GM23338 (cell line): Measurements from ENCODE around the gene UPF2. TPM values are rescaled to one million over a fixed set of nuclear protein-coding genes. Genes with fewer than 3 reads are reported as not detected.
A peak's percentile ranks its signal among the peaks of the same experiment; 100 is the strongest.

ENCODE experiments used
- ATAC-seq: fragments of 200-7000 bp; cut with Tn5 transposase; 3 replicates; pipeline ENCODE4 v1.9.1; 2020
- DNase-seq: peaks from one replicate; pipeline ENCODE4 v3.0.0-alpha.2; 2015; ENCODE audit warnings: low spot score
- H2AFZ ChIP-seq: fragments of 200-600 bp; sonication (generic); 2 replicates; pipeline ENCODE4 v1.8.0; 2016; ENCODE audit warnings: antibody characterized with exemption, mild to moderate bottlenecking, moderate library complexity
- H3F3A ChIP-seq: fragments of 200-600 bp; sonication (generic); replicated peaks from 2 replicates; pipeline ENCODE4 v1.8.0; 2017; ENCODE audit warnings: antibody characterized with exemption, mixed run types, low read depth
- H3K27ac ChIP-seq: fragments of 200-600 bp; sonication (generic); 2 replicates; pipeline ENCODE4 v1.6.1; 2016; ENCODE audit warnings: low read depth
- H3K27me3 ChIP-seq: fragments of 200-600 bp; sonication (generic); 2 replicates; pipeline ENCODE4 v1.8.0; 2016; ENCODE audit warnings: mild to moderate bottlenecking, mixed run types, moderate library complexity; ENCODE audit not compliant: insufficient read depth
- H3K36me3 ChIP-seq: fragments of 200-600 bp; sonication (generic); 2 replicates; pipeline ENCODE4 v1.8.0; 2016; ENCODE audit warnings: mild to moderate bottlenecking; ENCODE audit not compliant: insufficient read depth
- H3K4me1 ChIP-seq: fragments of 200-600 bp; sonication (generic); 2 replicates; pipeline ENCODE4 v1.8.0; 2016; ENCODE audit warnings: mild to moderate bottlenecking, moderate library complexity; ENCODE audit not compliant: insufficient read depth
- H3K4me2 ChIP-seq: fragments of 200-600 bp; sonication (generic); 2 replicates; pipeline ENCODE4 v1.7.1; 2017; ENCODE audit warnings: mixed run types
- H3K4me3 ChIP-seq: fragments of 200-600 bp; sonication (generic); 2 replicates; pipeline ENCODE4 v1.6.1; 2016; ENCODE audit warnings: mixed run types
- H3K79me2 ChIP-seq: fragments of 200-600 bp; sonication (generic); replicated peaks from 2 replicates; pipeline ENCODE4 v1.8.0; 2017; ENCODE audit warnings: mild to moderate bottlenecking; ENCODE audit not compliant: insufficient read depth
- H3K9me2 ChIP-seq: fragments of 200-600 bp; sonication (generic); 2 replicates; pipeline ENCODE4 v1.8.0; 2017; ENCODE audit not compliant: insufficient read depth
- H4K20me1 ChIP-seq: fragments of 200-600 bp; sonication (generic); replicated peaks from 2 replicates; pipeline ENCODE4 v1.8.0; 2017; ENCODE audit warnings: mild to moderate bottlenecking; ENCODE audit not compliant: insufficient read depth
- H3K27ac Mint-ChIP-seq: 2 replicates; pipeline ENCODE4 v1.8.0; 2020; ENCODE audit warnings: inconsistent platforms, mild to moderate bottlenecking, moderate library complexity, mixed read lengths
- H3K27me3 Mint-ChIP-seq: 3 replicates; pipeline ENCODE4 v1.8.0; 2022; ENCODE audit warnings: low read depth, mild to moderate bottlenecking, moderate library complexity, mixed read lengths, inconsistent platforms; ENCODE audit not compliant: insufficient read depth, poor library complexity
- H3K36me3 Mint-ChIP-seq: 3 replicates; pipeline ENCODE4 v1.8.0; 2021; ENCODE audit warnings: low read depth, mild to moderate bottlenecking, inconsistent platforms, moderate library complexity, mixed read lengths
- H3K4me1 Mint-ChIP-seq: 3 replicates; pipeline ENCODE4 v1.8.0; 2020; ENCODE audit warnings: mild to moderate bottlenecking, inconsistent platforms, mixed read lengths
- H3K4me3 Mint-ChIP-seq: 3 replicates; pipeline ENCODE4 v1.8.0; 2021; ENCODE audit warnings: moderate library complexity, mild to moderate bottlenecking, inconsistent platforms, mixed read lengths
- H3K9me3 Mint-ChIP-seq: 3 replicates; pipeline ENCODE4 v1.8.0; 2020; ENCODE audit warnings: moderate library complexity, mild to moderate bottlenecking, inconsistent platforms, mixed read lengths
- CREB1 ChIP-seq: fragments of 250-450 bp; sonication (Bioruptor Pico); IDR thresholded peaks from 2 replicates; pipeline ENCODE4 v1.5.0; 2020; ENCODE audit warnings: low read depth, mild to moderate bottlenecking, moderate library complexity
- ETS1 ChIP-seq: IDR thresholded peaks from 2 replicates; pipeline ENCODE4 v1.6.1; 2016; ENCODE audit warnings: antibody characterized with exemption
- NANOG ChIP-seq: IDR thresholded peaks from 2 replicates; pipeline ENCODE4 v1.6.1; 2016; ENCODE audit warnings: antibody characterized with exemption, borderline replicate concordance
- REST ChIP-seq: IDR thresholded peaks from one replicate; pipeline ENCODE4 v1.6.1; 2018; ENCODE audit warnings: antibody characterized with exemption; ENCODE audit not compliant: unreplicated experiment
- ZNF462 ChIP-seq: fragments of 250-450 bp; sonication (Bioruptor Pico); IDR thresholded peaks from 2 replicates; pipeline ENCODE4 v1.5.0; 2020; ENCODE audit warnings: mild to moderate bottlenecking, moderate library complexity
- polyA plus RNA-seq: library from polyadenylated mRNA; unstranded; fragments of >200 nt; fragmentation: Nextera tagmentation; extraction: Ambion mirVana; gene quantifications from 2 replicates; pipeline ENCODE4 v1.2.1, GENCODE V29; 2016
- total RNA-seq: library from RNA; depleted of rRNA; stranded (reverse); fragments of >200 nt; shearing (Covaris generic); gene quantifications from 2 replicates; pipeline ENCODE4 v1.2.3, GENCODE V29; 2014

UPF2 gene
- total and polyA plus RNA-seq, 2 experiments from 2014 or later: 29.0 to 78.5 TPM

- TF ChIP-seq ZNF462 (CRISPR knock-in tag): no peak
- TF ChIP-seq CREB1 (CRISPR knock-in tag): no peak
- no peak for TF ChIP-seq REST
These were observed 161.6 kb downstream of the UPF2 start (continued) for GRCh38 chr10:11881030-11881476.

GRCh38 chr10:11880151-11881029 is 162.2 kb downstream of the UPF2 start:
- no peak overlapping the region for H3K4me2 ChIP-seq
- DNase-seq: peak; percentile 61
- TF ChIP-seq CREB1 (CRISPR knock-in tag): no peak
- TF ChIP-seq REST: no peak
- no peak for TF ChIP-seq NANOG
- TF ChIP-seq ETS1: no peak

More at GRCh38 chr10:11880151-11881029, 162.2 kb downstream of the UPF2 start:
- no peak overlapping the region for H3K4me3 ChIP-seq
- H3F3A ChIP-seq: no peaks in the 10 kb centered on the region
- Mint-ChIP-seq H3K4me1 (peaks cover 18% of the 10 kb centered on the region), H3K27ac (no peak overlapping the region; the same call in 1 of the 2 replicates), H3K4me3 (no peak overlapping the region), H3K27me3 (peaks cover 7% of the 10 kb centered on the region), H3K9me3 (no peaks in the 10 kb centered on the region), H3K36me3 (peaks cover 2% of the 10 kb centered on the region; the same call in 1 of the 3 replicates)
- H3K27me3 ChIP-seq: no peaks in the 10 kb centered on the region
- H3K9me2 ChIP-seq: no peaks in the 10 kb centered on the region
- peaks cover 8% of the 10 kb centered on the region for H3K4me1 ChIP-seq
- no peaks in the 10 kb centered on the region for H4K20me1 ChIP-seq
- H3K27ac ChIP-seq: no peak overlapping the region
- no peaks in the 10 kb centered on the region for H3K79me2 ChIP-seq
- peak overlapping the region; percentile 88 for H2AFZ ChIP-seq
- ATAC-seq: peak; percentile 80
- no peaks in the 10 kb centered on the region for H3K36me3 ChIP-seq
